ENCODE results near the gene OR5M8. TPM values are rescaled to one million over a fixed set of nuclear protein-coding genes. Genes with fewer than 3 reads are reported as not detected.

Gene OR5M8
- total RNA-seq, 2 experiments from 2014 or later: not detected

DNA sequence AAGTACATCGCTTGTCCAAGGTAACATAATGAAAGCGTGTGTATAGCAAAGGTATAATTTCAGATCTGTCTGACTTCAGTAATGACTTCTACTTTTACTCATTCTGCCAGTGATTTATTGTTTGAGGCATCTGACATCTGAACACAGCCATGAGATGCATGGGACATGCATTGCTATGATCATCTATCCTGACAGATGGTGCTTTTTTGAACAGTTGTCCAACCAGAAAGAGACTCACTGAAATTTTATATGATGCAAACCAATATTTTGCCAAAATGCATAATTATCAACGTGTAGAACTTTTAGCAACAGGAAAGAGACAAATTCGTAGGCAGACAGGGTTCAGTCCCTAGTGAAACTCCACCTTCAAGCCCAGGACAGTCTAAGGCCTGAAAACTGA is 37.6 kb downstream of the OR5M8 start:
- DNase-seq: no peak
- Mint-ChIP-seq H3K27me3 (no peaks in the 10 kb centered on the region), H3K27ac (no peak overlapping the region), H3K4me3 (no peak overlapping the region), H3K9me3 (ENCODE audit: low read depth) (peaks cover 13% of the 10 kb centered on the region), H3K36me3 (ENCODE audit: low read depth) (no peaks in the 10 kb centered on the region), H3K4me1 (no peaks in the 10 kb centered on the region)
- no peak for ATAC-seq
- CTCF ChIA-PET: no interaction called here
- POLR2A ChIA-PET: no interaction called here
- intact Hi-C loops (cut with DNase I, micrococcal nuclease): no loop called here

Other genes with a start within 250 kb of the OR5M8 start
- gene OR5T3, start 239.1 kb downstream of the OR5M8 start, total RNA-seq: not detected
- not detected for gene OR5T1, start 217.2 kb downstream of the OR5M8 start, total RNA-seq
- gene OR8H1, start 199.1 kb downstream of the OR5M8 start, total RNA-seq: not detected
- not detected for gene OR8K3, start 176.2 kb downstream of the OR5M8 start, total RNA-seq
- not detected for gene OR8K1, start 145.3 kb downstream of the OR5M8 start, total RNA-seq
- gene OR8J1, start 137.1 kb downstream of the OR5M8 start, total RNA-seq: not detected
- gene OR8U1, start 115.7 kb downstream of the OR5M8 start, total RNA-seq: not detected
- gene OR5AL1, start 78.7 kb downstream of the OR5M8 start, total RNA-seq: not detected
- gene OR5M3, start 18.0 kb downstream of the OR5M8 start, total RNA-seq: not detected
- gene OR5M11, start 51.9 kb upstream of the OR5M8 start, total RNA-seq: not detected
- gene OR5M10, start 86.4 kb upstream of the OR5M8 start, total RNA-seq: not detected
- not detected for gene OR5M1, start 123.5 kb upstream of the OR5M8 start, total RNA-seq
- not detected for gene OR5AP2, start 151.1 kb upstream of the OR5M8 start, total RNA-seq
- gene OR5AR1, start 172.3 kb upstream of the OR5M8 start, total RNA-seq: not detected
- not detected for gene OR9G1, start 207.7 kb upstream of the OR5M8 start, total RNA-seq

All from activated CD4-positive, alpha-beta T cell treated with anti-CD3 and anti-CD28 coated beads for 36 hours (primary cell).